Pancreas (tissue), 10 donors: ENCODE measurements around the gene KLRF2. TPM values are rescaled to one million over a fixed set of nuclear protein-coding genes. Genes with fewer than 3 reads are reported as not detected.

Source experiments
- ATAC-seq, 4 donors: fragments of 200-7000 bp; cut with Tn5 transposase; one replicate each; pipeline versions ENCODE4 v1.8.0 to v1.9.1; 2020; ENCODE audit warnings: mild to moderate bottlenecking in 4 of 4, moderate library complexity in 4 of 4
- DNase-seq, 6 donors: peaks; one replicate each; pipeline ENCODE4 v3.0.0-alpha.2; 2020
- FAIRE-seq: peaks from 2 replicates; lab custom pipeline; 2012; peaks lifted over from hg19 to GRCh38; lab: Jason Lieb, UNC
- H3K27ac ChIP-seq, 4 donors: fragments of 200-600 bp; sonication (generic); 1 replicate in 3 of 4; 2 replicates in 1 of 4; pipeline versions ENCODE4 v1.5.0 to v1.8.0; 2020
- H3K27me3 ChIP-seq, 4 donors: fragments of 200-600 bp; one replicate each; pipeline ENCODE4 v1.8.0; 2021
- H3K36me3 ChIP-seq, 3 donors: fragments of 200-600 bp; sonication (generic) in 1 of 3; one replicate each; pipeline versions ENCODE4 v1.5.0 to v1.8.0; 2020 to 2021
- H3K4me1 ChIP-seq, 3 donors: fragments of 200-600 bp; one replicate each; pipeline ENCODE4 v1.8.0; 2021
- H3K4me3 ChIP-seq, 4 donors: fragments of 200-600 bp; sonication (generic) in 2 of 4; one replicate each; pipeline versions ENCODE4 v1.5.0 to v1.8.0; 2020 to 2021
- H3K9me3 ChIP-seq, 4 donors: fragments of 200-600 bp; one replicate each; pipeline ENCODE4 v1.8.0; 2021
- WGBS, 2 donors: extraction: QIAGEN DNeasy Blood & Tissue Kit; methylation state at CpG; one replicate each; pipeline ENCODE4 v1.1.7; 2013; 5-methylcytosine and 5-hydroxymethylcytosine counted together
- intact Hi-C, 3 donors: fragments of 100-400 bp; cut with DNase I; formaldehyde crosslinking; loops; one replicate each; pipeline versions ENCODE4 v1.11.1 to v1.14.2; 2022
- polyA plus RNA-seq, 2 donors: library from polyadenylated mRNA; stranded (reverse); fragments of 200-250 nt; gene quantifications; one replicate each; pipeline ENCODE4 v1.2.3, GENCODE V29; 2013
- total RNA-seq, 6 donors: library from RNA; stranded (reverse); fragmentation: NEBNext Ultra II Directional in 4 of 6; extraction: Animal tissue kit (Norgen Biotek cat#: 25700) in 4 of 6; gene quantifications; one replicate each; pipeline versions ENCODE4 v1.2.1 to v1.2.4, GENCODE V29; 2021 to 2023
- TF ChIP-seq, protein P1 (sequence below), 4 donors: fragments of 200-600 bp; sonication (generic) in 3 of 4; IDR thresholded peaks; one replicate each; pipeline versions ENCODE4 v1.5.0 to v1.8.0; 2021; ENCODE audit warnings: antibody characterized with exemption in 4 of 4
- donor health status: healthy with polysubstance abuse.
- donor health status: DM: no; HTN: no; CAD: no; lungs with moderate emphysema.
- donor health status: DM: no; HTN: no; CAD: no.
- donor health status: control.
- donor health status: control.
- donor health status: Bipolar disorder and iron deficiency.
- donor health status: DM: yes; HTN: yes; CAD: no.
- donor health status: DM: no; HTN: no; CAD: no.
- donor health status: DM: no; HTN: no; CAD: no.
- donor health status: DM: yes; HTN: yes; CAD: no.

The KLRF2 gene
- total and polyA plus RNA-seq, 8 donors = not detected

- H3K27me3 ChIP-seq = peaks cover 0 to 8% (median 0%) of the 10 kb centered on the region in 4 donors
- no peaks in the 10 kb centered on the region for H3K9me3 ChIP-seq
- H3K27ac ChIP-seq = no peak overlapping the region
- TF ChIP-seq, protein P1, sequence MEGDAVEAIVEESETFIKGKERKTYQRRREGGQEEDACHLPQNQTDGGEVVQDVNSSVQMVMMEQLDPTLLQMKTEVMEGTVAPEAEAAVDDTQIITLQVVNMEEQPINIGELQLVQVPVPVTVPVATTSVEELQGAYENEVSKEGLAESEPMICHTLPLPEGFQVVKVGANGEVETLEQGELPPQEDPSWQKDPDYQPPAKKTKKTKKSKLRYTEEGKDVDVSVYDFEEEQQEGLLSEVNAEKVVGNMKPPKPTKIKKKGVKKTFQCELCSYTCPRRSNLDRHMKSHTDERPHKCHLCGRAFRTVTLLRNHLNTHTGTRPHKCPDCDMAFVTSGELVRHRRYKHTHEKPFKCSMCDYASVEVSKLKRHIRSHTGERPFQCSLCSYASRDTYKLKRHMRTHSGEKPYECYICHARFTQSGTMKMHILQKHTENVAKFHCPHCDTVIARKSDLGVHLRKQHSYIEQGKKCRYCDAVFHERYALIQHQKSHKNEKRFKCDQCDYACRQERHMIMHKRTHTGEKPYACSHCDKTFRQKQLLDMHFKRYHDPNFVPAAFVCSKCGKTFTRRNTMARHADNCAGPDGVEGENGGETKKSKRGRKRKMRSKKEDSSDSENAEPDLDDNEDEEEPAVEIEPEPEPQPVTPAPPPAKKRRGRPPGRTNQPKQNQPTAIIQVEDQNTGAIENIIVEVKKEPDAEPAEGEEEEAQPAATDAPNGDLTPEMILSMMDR (IDR thresholded peaks at IDR 0.05) = no peak
- no peaks in the 10 kb centered on the region for H3K36me3 ChIP-seq
- ATAC-seq = no peak
- no peaks in the 10 kb centered on the region for H3K4me1 ChIP-seq
- DNase-seq = no peak
- FAIRE-seq = no peak
- no peak overlapping the region for H3K4me3 ChIP-seq
- intact Hi-C loops = loop anchor here in 2 of 3 donors (10.0 kb wide), 1 partner anchor 174 kb away; no protein-coding TSS in a partner anchor
- WGBS, 2 donors = 65 to 83% methylated on average over 3 of the region's 3 CpGs
Observed at GRCh38 chr12:9928607-9929006, 47.3 kb downstream of the KLRF2 start.

GRCh38 chr12:9931245-9931644 is 50.0 kb downstream of the KLRF2 start:
- no peak overlapping the region for H3K4me3 ChIP-seq
- H3K27ac ChIP-seq = no peak overlapping the region
- TF ChIP-seq, protein P1 (IDR thresholded peaks at IDR 0.05) = no peak
- FAIRE-seq (no peak), ATAC-seq (no peak), DNase-seq (no peak)
- WGBS, 2 donors = 55 to 61% methylated on average over 3 of the region's 3 CpGs
- no peaks in the 10 kb centered on the region for H3K4me1 ChIP-seq
- no peaks in the 10 kb centered on the region for H3K36me3 ChIP-seq
- peaks cover 0 to 5% (median 0%) of the 10 kb centered on the region in 4 donors for H3K27me3 ChIP-seq
- no peaks in the 10 kb centered on the region for H3K9me3 ChIP-seq
- intact Hi-C loops = no loop called here

GRCh38 chr12:9932270-9932669 is 51.0 kb downstream of the KLRF2 start, which contains the start of gene CLEC2A:
Gene CLEC2A (minus strand): TSS chr12:9932370. CDS start chr12:9932329, 41 bp downstream.
- DNase-seq = no peak
- 68 to 73% methylated on average over 6 of the region's 6 CpGs for WGBS, 2 donors
- no peak within 1 kb of the TSS for H3K4me3 ChIP-seq
- intact Hi-C loops = no loop called here
- no peaks in the 10 kb centered on the region for H3K9me3 ChIP-seq
- H3K4me1 ChIP-seq = no peaks in the 10 kb centered on the region
- no peak within 1 kb of the TSS for H3K27ac ChIP-seq
- no peak for FAIRE-seq
- H3K36me3 ChIP-seq = no peaks in the 10 kb centered on the region
- ATAC-seq = no peak
- H3K27me3 ChIP-seq = peaks cover 0 to 5% (median 0%) of the 10 kb centered on the region in 4 donors
- TF ChIP-seq, protein P1 (IDR thresholded peaks at IDR 0.05) = no peak

DNA sequence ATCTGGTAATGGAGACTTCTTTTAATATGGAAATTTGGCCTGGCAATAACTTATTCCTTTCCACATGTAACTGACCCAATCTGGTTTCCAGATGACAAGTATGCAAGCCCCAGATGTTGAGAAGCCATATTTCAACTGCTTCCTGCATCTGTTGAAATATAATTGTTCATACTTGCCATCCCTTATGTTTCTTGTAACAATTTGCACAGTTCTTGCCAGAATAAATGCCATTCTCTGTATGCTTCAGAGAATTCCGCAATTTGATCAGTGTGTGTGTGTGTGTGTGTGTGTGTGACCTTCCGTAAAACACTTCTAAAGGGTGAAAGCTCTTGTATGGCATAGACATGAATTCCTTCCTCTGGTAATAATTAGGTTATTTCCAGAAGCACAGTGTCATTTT is 52.7 kb downstream of the KLRF2 start:
- ATAC-seq (no peak), DNase-seq (no peak), FAIRE-seq (no peak)
- H3K27ac ChIP-seq = no peak overlapping the region
- TF ChIP-seq, protein P1 (IDR thresholded peaks at IDR 0.05) = no peak
- H3K9me3 ChIP-seq = no peaks in the 10 kb centered on the region
- no peaks in the 10 kb centered on the region for H3K36me3 ChIP-seq
- peaks cover 0 to 5% (median 0%) of the 10 kb centered on the region in 4 donors for H3K27me3 ChIP-seq
- intact Hi-C loops = no loop called here
- no peak overlapping the region for H3K4me3 ChIP-seq
- WGBS, 2 donors = 86 to 87% methylated on average over 2 of the region's 2 CpGs
- no peaks in the 10 kb centered on the region for H3K4me1 ChIP-seq

DNA sequence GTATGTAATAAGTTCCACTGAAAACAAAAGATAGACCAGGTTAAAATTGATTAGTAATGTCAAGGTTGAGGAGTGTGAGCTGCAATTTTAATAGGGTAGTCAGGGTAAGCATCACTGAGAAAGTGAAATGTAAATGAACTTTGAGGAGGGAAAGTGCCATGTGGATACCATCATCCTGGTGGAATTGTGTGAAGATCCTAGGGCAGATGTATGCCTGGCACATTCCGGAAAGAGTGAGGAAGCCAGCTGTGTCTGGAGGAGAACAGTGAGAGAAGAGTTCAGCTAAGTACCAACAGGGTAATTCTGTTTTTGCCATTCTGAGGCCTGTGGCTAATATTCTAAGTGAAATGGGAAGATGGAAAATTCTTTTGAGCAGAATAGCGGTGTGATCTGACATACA is 53.7 kb downstream of the KLRF2 start:
- Histone ChIP-seq H3K27me3 (peaks cover 0 to 5% (median 0%) of the 10 kb centered on the region in 4 donors), H3K4me1 (no peaks in the 10 kb centered on the region), H3K9me3 (no peaks in the 10 kb centered on the region), H3K4me3 (no peak overlapping the region), H3K27ac (no peak overlapping the region), H3K36me3 (no peaks in the 10 kb centered on the region)
- DNase-seq = no peak
- no peak for FAIRE-seq
- intact Hi-C loops = no loop called here
- TF ChIP-seq, protein P1 (IDR thresholded peaks at IDR 0.05) = no peak
- ATAC-seq = no peak
- 84 to 93% methylated on average over 2 of the region's 2 CpGs for WGBS, 2 donors
